Measurements from ENCODE around the gene HEXIM2.
"Not testable (repeated sequence)": the region's sequence is repeated elsewhere in the genome, so short reads cannot be mapped to it uniquely, and the experiment has no call there.

Gene HEXIM2

DNA sequence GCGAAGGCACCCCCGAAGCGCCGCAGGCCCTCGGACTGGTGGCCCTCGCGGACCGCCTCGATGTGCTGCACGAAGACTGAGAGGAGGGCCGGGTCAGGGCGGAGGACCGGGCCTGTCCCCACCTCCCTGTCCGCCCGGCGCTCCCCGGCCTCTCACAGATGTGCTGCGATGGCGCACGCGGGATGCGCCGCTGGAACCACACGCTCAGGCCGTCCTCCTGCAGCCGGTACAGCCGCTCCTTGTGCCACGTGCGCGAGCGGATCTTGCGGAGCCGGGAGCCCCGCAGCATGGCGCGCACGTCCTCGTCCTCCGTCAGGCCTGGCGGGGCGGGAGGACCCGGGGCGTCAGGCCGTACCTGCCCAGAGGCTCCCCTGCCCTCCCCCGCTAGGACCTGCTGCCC, 40.6 kb upstream of the HEXIM2 start:
- Histone ChIP-seq H3K27ac (replicated peaks) (no peak overlapping the region), H3K27me3 (ENCODE audit: insufficient read depth, poor library complexity, severe bottlenecking) (no peaks in the 10 kb centered on the region), H3K4me3 (replicated peaks; ENCODE audit: insufficient read depth, low read length) (no peak overlapping the region)
- no peak for DNase-seq (ENCODE audit: low read depth in 1 of 2, low spot score in 1 of 2)
- TF ChIP-seq, protein P1, sequence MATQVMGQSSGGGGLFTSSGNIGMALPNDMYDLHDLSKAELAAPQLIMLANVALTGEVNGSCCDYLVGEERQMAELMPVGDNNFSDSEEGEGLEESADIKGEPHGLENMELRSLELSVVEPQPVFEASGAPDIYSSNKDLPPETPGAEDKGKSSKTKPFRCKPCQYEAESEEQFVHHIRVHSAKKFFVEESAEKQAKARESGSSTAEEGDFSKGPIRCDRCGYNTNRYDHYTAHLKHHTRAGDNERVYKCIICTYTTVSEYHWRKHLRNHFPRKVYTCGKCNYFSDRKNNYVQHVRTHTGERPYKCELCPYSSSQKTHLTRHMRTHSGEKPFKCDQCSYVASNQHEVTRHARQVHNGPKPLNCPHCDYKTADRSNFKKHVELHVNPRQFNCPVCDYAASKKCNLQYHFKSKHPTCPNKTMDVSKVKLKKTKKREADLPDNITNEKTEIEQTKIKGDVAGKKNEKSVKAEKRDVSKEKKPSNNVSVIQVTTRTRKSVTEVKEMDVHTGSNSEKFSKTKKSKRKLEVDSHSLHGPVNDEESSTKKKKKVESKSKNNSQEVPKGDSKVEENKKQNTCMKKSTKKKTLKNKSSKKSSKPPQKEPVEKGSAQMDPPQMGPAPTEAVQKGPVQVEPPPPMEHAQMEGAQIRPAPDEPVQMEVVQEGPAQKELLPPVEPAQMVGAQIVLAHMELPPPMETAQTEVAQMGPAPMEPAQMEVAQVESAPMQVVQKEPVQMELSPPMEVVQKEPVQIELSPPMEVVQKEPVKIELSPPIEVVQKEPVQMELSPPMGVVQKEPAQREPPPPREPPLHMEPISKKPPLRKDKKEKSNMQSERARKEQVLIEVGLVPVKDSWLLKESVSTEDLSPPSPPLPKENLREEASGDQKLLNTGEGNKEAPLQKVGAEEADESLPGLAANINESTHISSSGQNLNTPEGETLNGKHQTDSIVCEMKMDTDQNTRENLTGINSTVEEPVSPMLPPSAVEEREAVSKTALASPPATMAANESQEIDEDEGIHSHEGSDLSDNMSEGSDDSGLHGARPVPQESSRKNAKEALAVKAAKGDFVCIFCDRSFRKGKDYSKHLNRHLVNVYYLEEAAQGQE (IDR thresholded peaks at IDR 0.05; ENCODE audit: insufficient replicate concordance, low read depth), result no peak
- TF ChIP-seq GABPA (IDR thresholded peaks at IDR 0.05; ENCODE audit: low read depth) (no peak), SPI1 (IDR thresholded peaks at IDR 0.05; ENCODE audit: borderline replicate concordance, low read depth) (no peak), CTCF (IDR thresholded peaks at IDR 0.05; ENCODE audit: insufficient read depth, low read length) (no peak), POLR2AphosphoS5 (IDR thresholded peaks at IDR 0.05; ENCODE audit: low read depth) (no peak)

DNA sequence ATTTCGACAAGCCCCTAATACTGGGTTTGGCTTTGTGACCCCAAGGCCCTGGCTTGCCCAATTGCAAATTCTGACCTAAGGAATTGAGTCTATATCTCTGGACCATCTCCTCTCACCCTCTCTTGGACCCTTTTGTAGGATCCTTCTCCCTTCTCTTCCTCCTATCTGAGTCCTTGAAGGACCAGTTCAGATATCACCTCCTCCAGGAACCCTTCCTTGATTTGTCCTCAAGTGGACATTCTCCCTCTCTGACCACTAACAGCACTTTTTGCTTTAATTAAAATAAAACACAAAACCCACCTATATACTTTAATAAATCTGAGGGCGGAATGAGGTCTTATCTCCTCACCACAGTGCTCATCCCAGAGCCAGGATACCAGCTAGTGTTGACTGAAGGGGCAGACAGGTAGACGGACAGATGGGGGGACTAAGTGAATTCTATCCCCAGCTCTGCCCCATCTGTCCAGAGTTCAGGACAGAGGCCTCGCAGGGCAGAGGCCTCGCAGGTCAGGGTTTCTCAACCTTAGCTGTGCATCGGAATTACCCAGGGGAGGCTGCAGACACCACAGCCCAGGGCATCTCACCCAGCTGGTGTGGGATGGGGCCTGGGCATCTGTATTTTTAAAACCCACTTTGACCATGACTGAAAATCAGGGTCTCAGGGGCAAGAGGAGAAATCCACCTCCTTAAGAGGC, 38.5 kb upstream of the HEXIM2 start:
- no peak overlapping the region; the same call in 1 of the 2 replicates for H3K27ac ChIP-seq (replicated peaks)

GRCh38 chr17:45123930-45124796, 37.5 kb upstream of the HEXIM2 start:
- H3K27ac ChIP-seq (replicated peaks), result peak overlapping the region; percentile 55
- no peak for TF ChIP-seq GABPA (IDR thresholded peaks at IDR 0.05; ENCODE audit: low read depth)
- no peak for TF ChIP-seq CTCF (IDR thresholded peaks at IDR 0.05; ENCODE audit: insufficient read depth, low read length)
- no peak for TF ChIP-seq SPI1 (IDR thresholded peaks at IDR 0.05; ENCODE audit: borderline replicate concordance, low read depth)
- TF ChIP-seq POLR2AphosphoS5 (IDR thresholded peaks at IDR 0.05; ENCODE audit: low read depth), result no peak
- TF ChIP-seq, protein P1 (IDR thresholded peaks at IDR 0.05; ENCODE audit: insufficient replicate concordance, low read depth), result no peak
- peak; percentile 63 to 68 for DNase-seq (ENCODE audit: low read depth in 1 of 2, low spot score in 1 of 2)

More for the DNA sequence above, 38.5 kb upstream of the HEXIM2 start:
- Histone ChIP-seq H3K27me3 (ENCODE audit: insufficient read depth, poor library complexity, severe bottlenecking) (no peaks in the 10 kb centered on the region), H3K4me3 (replicated peaks; ENCODE audit: insufficient read depth, low read length) (no peak overlapping the region)
- no peak for TF ChIP-seq GABPA (IDR thresholded peaks at IDR 0.05; ENCODE audit: low read depth)
- no peak for TF ChIP-seq SPI1 (IDR thresholded peaks at IDR 0.05; ENCODE audit: borderline replicate concordance, low read depth)
- TF ChIP-seq CTCF (IDR thresholded peaks at IDR 0.05; ENCODE audit: insufficient read depth, low read length), result no peak
- DNase-seq (ENCODE audit: low read depth in 1 of 2, low spot score in 1 of 2), result no peak

DNA sequence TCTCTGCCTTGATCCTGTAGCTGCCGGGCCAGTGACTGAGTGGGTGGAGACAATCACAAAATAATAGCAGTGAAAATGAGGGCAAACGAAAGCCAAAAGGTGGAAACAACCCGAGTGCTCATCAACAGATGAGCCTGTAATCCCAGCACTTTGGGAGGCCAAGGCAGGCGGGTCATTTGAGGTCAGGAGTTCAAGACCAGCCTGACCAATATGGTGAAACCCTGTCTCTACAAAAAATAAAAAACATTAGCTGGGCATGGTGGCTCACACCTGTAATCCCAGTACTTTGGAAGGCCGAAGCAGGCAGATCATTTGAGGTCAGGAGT, 36.9 kb upstream of the HEXIM2 start:
- not testable (repeated sequence) for H3K27me3 ChIP-seq (ENCODE audit: insufficient read depth, poor library complexity, severe bottlenecking); H3K4me3 ChIP-seq (replicated peaks; ENCODE audit: insufficient read depth, low read length); DNase-seq (ENCODE audit: low read depth in 1 of 2, low spot score in 1 of 2)
- H3K27ac ChIP-seq (replicated peaks), result peak overlapping the region; percentile 55

More at GRCh38 chr17:45123930-45124796, 37.5 kb upstream of the HEXIM2 start:
- Histone ChIP-seq H3K4me3 (replicated peaks; ENCODE audit: insufficient read depth, low read length) (no peak overlapping the region), H3K27me3 (ENCODE audit: insufficient read depth, poor library complexity, severe bottlenecking) (no peaks in the 10 kb centered on the region)
